ENCODE data around the gene DNAJC17.

Gene DNAJC17

GRCh38 chr15:40789999-40790398 lies 17.3 kb downstream of the DNAJC17 start:
- H3K4me3 ChIP-seq (ENCODE audit: low read depth, low read length, poor library complexity, severe bottlenecking), result no peak overlapping the region
- H3F3A ChIP-seq (ENCODE audit: insufficient read depth, low read length), result no peaks in the 10 kb centered on the region
- no peak overlapping the region for H3K4me2 ChIP-seq (ENCODE audit: low read length)
- H3K9ac ChIP-seq (ENCODE audit: low read length), result no peak overlapping the region
- H3K4me1 ChIP-seq (ENCODE audit: insufficient read depth, low read length, severe bottlenecking), result peaks cover 11% of the 10 kb centered on the region
- H4K20me1 ChIP-seq (ENCODE audit: insufficient read depth, low read length), result no peaks in the 10 kb centered on the region
- no peaks in the 10 kb centered on the region for H3K27me3 ChIP-seq (ENCODE audit: insufficient read depth, low read length)
- TF ChIP-seq CTCF (IDR thresholded peaks at IDR 0.05; ENCODE audit: low read length), result no peak
- no peak for TF ChIP-seq EZH2 (IDR thresholded peaks at IDR 0.05; ENCODE audit: borderline replicate concordance, low read length)
- no peak overlapping the region for H2AFZ ChIP-seq (ENCODE audit: low read length)
- no peak overlapping the region for H3K27ac ChIP-seq (ENCODE audit: low read depth, low read length, poor library complexity, severe bottlenecking)
- no peaks in the 10 kb centered on the region for H3K79me2 ChIP-seq (ENCODE audit: insufficient read depth, low read length)
- H3K36me3 ChIP-seq (ENCODE audit: insufficient read depth, low read length), result peaks cover 11% of the 10 kb centered on the region; the same call in 1 of the 2 replicates
- H3K9me2 ChIP-seq (ENCODE audit: low read depth, low read length), result no peaks in the 10 kb centered on the region
- no peaks in the 10 kb centered on the region for H3K9me3 ChIP-seq (ENCODE audit: low read length)

- TF ChIP-seq EZH2 (IDR thresholded peaks at IDR 0.05; ENCODE audit: borderline replicate concordance, low read length) (no peak), CTCF (IDR thresholded peaks at IDR 0.05; ENCODE audit: low read length) (no peak)
- Histone ChIP-seq H3K4me1 (ENCODE audit: insufficient read depth, low read length, severe bottlenecking) (peaks cover 11% of the 10 kb centered on the region), H3K4me3 (ENCODE audit: low read depth, low read length, poor library complexity, severe bottlenecking) (no peak overlapping the region), H3K36me3 (ENCODE audit: insufficient read depth, low read length) (peaks cover 11% of the 10 kb centered on the region; the same call in 1 of the 2 replicates), H3K27me3 (ENCODE audit: insufficient read depth, low read length) (no peaks in the 10 kb centered on the region), H3F3A (ENCODE audit: insufficient read depth, low read length) (no peaks in the 10 kb centered on the region), H4K20me1 (ENCODE audit: insufficient read depth, low read length) (no peaks in the 10 kb centered on the region), H3K9ac (ENCODE audit: low read length) (no peak overlapping the region), H3K4me2 (ENCODE audit: low read length) (no peak overlapping the region), H3K79me2 (ENCODE audit: insufficient read depth, low read length) (no peaks in the 10 kb centered on the region), H3K27ac (ENCODE audit: low read depth, low read length, poor library complexity, severe bottlenecking) (no peak overlapping the region), H3K9me3 (ENCODE audit: low read length) (no peaks in the 10 kb centered on the region), H3K9me2 (ENCODE audit: low read depth, low read length) (no peaks in the 10 kb centered on the region), H2AFZ (ENCODE audit: low read length) (no peak overlapping the region)
These were observed 18.2 kb downstream of the DNAJC17 start for GRCh38 chr15:40789119-40789518.

- peaks cover 11% of the 10 kb centered on the region for H3K4me1 ChIP-seq (ENCODE audit: insufficient read depth, low read length, severe bottlenecking)
These were observed 19.3 kb downstream of the DNAJC17 start for GRCh38 chr15:40787991-40788390.

More at GRCh38 chr15:40787991-40788390, 19.3 kb downstream of the DNAJC17 start:
- H3K9ac ChIP-seq (ENCODE audit: low read length), result no peak overlapping the region; the same call in 1 of the 2 replicates
- no peaks in the 10 kb centered on the region for H3F3A ChIP-seq (ENCODE audit: insufficient read depth, low read length)
- H3K36me3 ChIP-seq (ENCODE audit: insufficient read depth, low read length), result peaks cover 8% of the 10 kb centered on the region; the same call in 1 of the 2 replicates
- no peaks in the 10 kb centered on the region for H3K9me3 ChIP-seq (ENCODE audit: low read length)
- no peaks in the 10 kb centered on the region for H3K27me3 ChIP-seq (ENCODE audit: insufficient read depth, low read length)
- H3K27ac ChIP-seq (ENCODE audit: low read depth, low read length, poor library complexity, severe bottlenecking), result no peak overlapping the region
- H2AFZ ChIP-seq (ENCODE audit: low read length), result no peak overlapping the region
- H3K4me3 ChIP-seq (ENCODE audit: low read depth, low read length, poor library complexity, severe bottlenecking), result no peak overlapping the region
- H3K79me2 ChIP-seq (ENCODE audit: insufficient read depth, low read length), result no peaks in the 10 kb centered on the region
- no peaks in the 10 kb centered on the region for H3K9me2 ChIP-seq (ENCODE audit: low read depth, low read length)
- TF ChIP-seq CTCF (IDR thresholded peaks at IDR 0.05; ENCODE audit: low read length), result no peak
- no peak for TF ChIP-seq EZH2 (IDR thresholded peaks at IDR 0.05; ENCODE audit: borderline replicate concordance, low read length)
- no peak overlapping the region for H3K4me2 ChIP-seq (ENCODE audit: low read length)
- H4K20me1 ChIP-seq (ENCODE audit: insufficient read depth, low read length), result no peaks in the 10 kb centered on the region

Data from OCI-LY1 (cell line).